ENCODE results near the gene C2orf42. TPM values are rescaled to one million over a fixed set of nuclear protein-coding genes. Genes with fewer than 3 reads are reported as not detected.

C2orf42 gene
- total and polyA plus RNA-seq, 5 donors from 2014 or later: 21.0 to 38.4 (median 23.6) TPM

- peak overlapping the region; percentile 100 for H3K27ac Mint-ChIP-seq
- ATAC-seq (ENCODE audit: low read depth in 2 of 2) (no peak), DNase-seq (no peak)
- no peaks in the 10 kb centered on the region for H3K9me3 ChIP-seq (ENCODE audit: control insufficient read depth in 2 of 2, low read length in 2 of 2)
- no peaks in the 10 kb centered on the region for H3K36me3 Mint-ChIP-seq
- H3K36me3 ChIP-seq (ENCODE audit: control insufficient read depth, insufficient read depth, low read length): no peaks in the 10 kb centered on the region
- H3K4me3 Mint-ChIP-seq: peak overlapping the region; percentile 97 to 99 (median 98)
- H3K4me1 Mint-ChIP-seq: peaks cover 5 to 85% (median 55%) of the 10 kb centered on the region in 4 donors
- peaks cover 13% of the 10 kb centered on the region for H3K27me3 Mint-ChIP-seq
- H3K9me3 Mint-ChIP-seq: peaks cover 0 to 2% (median 0%) of the 10 kb centered on the region in 7 donors
- H3K4me3 ChIP-seq (ENCODE audit: low read depth, low read length): no peak overlapping the region
- no peaks in the 10 kb centered on the region for H3K27me3 ChIP-seq (ENCODE audit: control insufficient read depth, insufficient read depth, low read length)
- H3K4me1 ChIP-seq (ENCODE audit: control insufficient read depth, insufficient read depth, low read length, poor library complexity, severe bottlenecking): peaks cover 70% of the 10 kb centered on the region
- peak overlapping the region; percentile 98 for H3K27ac ChIP-seq (ENCODE audit: insufficient read depth, low read length, poor library complexity, severe bottlenecking)
Observed at GRCh38 chr2:70126413-70126812, 64.4 kb downstream of the C2orf42 start.

GRCh38 chr2:70125498-70125898 lies 65.3 kb downstream of the C2orf42 start:
- Mint-ChIP-seq H3K9me3 (peaks cover 0 to 2% (median 0%) of the 10 kb centered on the region in 7 donors), H3K4me3 (peak overlapping the region; percentile 97 to 99 (median 98)), H3K27me3 (peaks cover 13% of the 10 kb centered on the region), H3K36me3 (no peaks in the 10 kb centered on the region), H3K4me1 (peaks cover 5 to 82% (median 57%) of the 10 kb centered on the region in 4 donors), H3K27ac (peak overlapping the region; percentile 100)
- Histone ChIP-seq H3K4me3 (ENCODE audit: low read depth, low read length) (peak overlapping the region; percentile 61), H3K27ac (ENCODE audit: insufficient read depth, low read length, poor library complexity, severe bottlenecking) (peak overlapping the region; percentile 98), H3K9me3 (ENCODE audit: control insufficient read depth in 2 of 2, low read length in 2 of 2) (no peaks in the 10 kb centered on the region), H3K27me3 (ENCODE audit: control insufficient read depth, insufficient read depth, low read length) (no peaks in the 10 kb centered on the region), H3K4me1 (ENCODE audit: control insufficient read depth, insufficient read depth, low read length, poor library complexity, severe bottlenecking) (peaks cover 61% of the 10 kb centered on the region), H3K36me3 (ENCODE audit: control insufficient read depth, insufficient read depth, low read length) (no peaks in the 10 kb centered on the region)
- DNase-seq: peak in 2 of 3 donors; percentile 27 to 46
- ATAC-seq (ENCODE audit: low read depth in 2 of 2): no peak

- Mint-ChIP-seq H3K27ac (peak overlapping the region; percentile 100), H3K4me3 (peak overlapping the region; percentile 97 to 99 (median 98)), H3K4me1 (peaks cover 5 to 78% (median 56%) of the 10 kb centered on the region in 4 donors), H3K36me3 (no peaks in the 10 kb centered on the region), H3K9me3 (peaks cover 0 to 2% (median 0%) of the 10 kb centered on the region in 7 donors), H3K27me3 (peaks cover 13% of the 10 kb centered on the region)
- peaks cover 58% of the 10 kb centered on the region for H3K4me1 ChIP-seq (ENCODE audit: control insufficient read depth, insufficient read depth, low read length, poor library complexity, severe bottlenecking)
- H3K9me3 ChIP-seq (ENCODE audit: control insufficient read depth in 2 of 2, low read length in 2 of 2): no peaks in the 10 kb centered on the region
- H3K36me3 ChIP-seq (ENCODE audit: control insufficient read depth, insufficient read depth, low read length): no peaks in the 10 kb centered on the region
- H3K27me3 ChIP-seq (ENCODE audit: control insufficient read depth, insufficient read depth, low read length): no peaks in the 10 kb centered on the region
- H3K4me3 ChIP-seq (ENCODE audit: low read depth, low read length): peak overlapping the region; percentile 94
- H3K27ac ChIP-seq (ENCODE audit: insufficient read depth, low read length, poor library complexity, severe bottlenecking): peak overlapping the region; percentile 98
- ATAC-seq (ENCODE audit: low read depth in 2 of 2): peak; percentile 71 to 76
- DNase-seq: peak; percentile 63 to 77 (median 77)
Observed at GRCh38 chr2:70124983-70125480, 65.8 kb downstream of the C2orf42 start.

- Mint-ChIP-seq H3K9me3 (peaks cover 0 to 2% (median 0%) of the 10 kb centered on the region in 7 donors), H3K27me3 (peaks cover 13% of the 10 kb centered on the region), H3K27ac (peak overlapping the region; percentile 100), H3K36me3 (peaks cover 3% of the 10 kb centered on the region), H3K4me3 (peak overlapping the region; percentile 97 to 99 (median 98)), H3K4me1 (peaks cover 9 to 78% (median 57%) of the 10 kb centered on the region in 4 donors)
- H3K9me3 ChIP-seq (ENCODE audit: control insufficient read depth in 2 of 2, low read length in 2 of 2): no peaks in the 10 kb centered on the region
- no peaks in the 10 kb centered on the region for H3K36me3 ChIP-seq (ENCODE audit: control insufficient read depth, insufficient read depth, low read length)
- H3K27me3 ChIP-seq (ENCODE audit: control insufficient read depth, insufficient read depth, low read length): no peaks in the 10 kb centered on the region
- DNase-seq: no peak
- H3K4me1 ChIP-seq (ENCODE audit: control insufficient read depth, insufficient read depth, low read length, poor library complexity, severe bottlenecking): peaks cover 58% of the 10 kb centered on the region
- peak overlapping the region; percentile 26 for H3K4me3 ChIP-seq (ENCODE audit: low read depth, low read length)
- ATAC-seq (ENCODE audit: low read depth in 2 of 2): no peak
- H3K27ac ChIP-seq (ENCODE audit: insufficient read depth, low read length, poor library complexity, severe bottlenecking): peak overlapping the region; percentile 98
Observed at GRCh38 chr2:70123829-70124116, 67.0 kb downstream of the C2orf42 start.

GRCh38 chr2:70123051-70123828 lies 67.6 kb downstream of the C2orf42 start:
- no peaks in the 10 kb centered on the region for H3K36me3 ChIP-seq (ENCODE audit: control insufficient read depth, insufficient read depth, low read length)
- DNase-seq: no peak
- Mint-ChIP-seq H3K4me3 (peak overlapping the region; percentile 97 to 99 (median 98)), H3K36me3 (peaks cover 3% of the 10 kb centered on the region), H3K4me1 (peaks cover 10 to 78% (median 58%) of the 10 kb centered on the region in 4 donors), H3K9me3 (peaks cover 0 to 2% (median 0%) of the 10 kb centered on the region in 7 donors), H3K27me3 (peaks cover 13% of the 10 kb centered on the region), H3K27ac (peak overlapping the region; percentile 100)
- no peaks in the 10 kb centered on the region for H3K27me3 ChIP-seq (ENCODE audit: control insufficient read depth, insufficient read depth, low read length)
- H3K27ac ChIP-seq (ENCODE audit: insufficient read depth, low read length, poor library complexity, severe bottlenecking): peak overlapping the region; percentile 98
- peak overlapping the region; percentile 26 for H3K4me3 ChIP-seq (ENCODE audit: low read depth, low read length)
- peaks cover 57% of the 10 kb centered on the region for H3K4me1 ChIP-seq (ENCODE audit: control insufficient read depth, insufficient read depth, low read length, poor library complexity, severe bottlenecking)
- H3K9me3 ChIP-seq (ENCODE audit: control insufficient read depth in 2 of 2, low read length in 2 of 2): no peaks in the 10 kb centered on the region
- no peak for ATAC-seq (ENCODE audit: low read depth in 2 of 2)

GRCh38 chr2:70122470-70122869 lies 68.3 kb downstream of the C2orf42 start:
- H3K4me3 ChIP-seq (ENCODE audit: low read depth, low read length): no peak overlapping the region
- Mint-ChIP-seq H3K4me3 (peak overlapping the region; percentile 78 to 99 (median 98)), H3K9me3 (peaks cover 0 to under 1% (median 0%) of the 10 kb centered on the region in 7 donors), H3K4me1 (peaks cover 8 to 75% (median 51%) of the 10 kb centered on the region in 4 donors), H3K27me3 (peaks cover 13% of the 10 kb centered on the region), H3K27ac (peak overlapping the region in 2 of 3 donors; percentile 100), H3K36me3 (peaks cover 3% of the 10 kb centered on the region)
- peaks cover 49% of the 10 kb centered on the region for H3K4me1 ChIP-seq (ENCODE audit: control insufficient read depth, insufficient read depth, low read length, poor library complexity, severe bottlenecking)
- peak overlapping the region; percentile 98 for H3K27ac ChIP-seq (ENCODE audit: insufficient read depth, low read length, poor library complexity, severe bottlenecking)
- H3K9me3 ChIP-seq (ENCODE audit: control insufficient read depth in 2 of 2, low read length in 2 of 2): no peaks in the 10 kb centered on the region
- no peaks in the 10 kb centered on the region for H3K27me3 ChIP-seq (ENCODE audit: control insufficient read depth, insufficient read depth, low read length)
- ATAC-seq (ENCODE audit: low read depth in 2 of 2) (no peak), DNase-seq (no peak)
- no peaks in the 10 kb centered on the region for H3K36me3 ChIP-seq (ENCODE audit: control insufficient read depth, insufficient read depth, low read length)

GRCh38 chr2:70121627-70122372 lies 69.0 kb downstream of the C2orf42 start:
- peak overlapping the region; percentile 80 to 100 (median 100) for H3K27ac Mint-ChIP-seq
- peaks cover 43% of the 10 kb centered on the region for H3K4me1 ChIP-seq (ENCODE audit: control insufficient read depth, insufficient read depth, low read length, poor library complexity, severe bottlenecking)
- H3K4me1 Mint-ChIP-seq: peaks cover 5 to 77% (median 48%) of the 10 kb centered on the region in 4 donors
- peak overlapping the region; percentile 47 for H3K27ac ChIP-seq (ENCODE audit: insufficient read depth, low read length, poor library complexity, severe bottlenecking)
- H3K27me3 ChIP-seq (ENCODE audit: control insufficient read depth, insufficient read depth, low read length): no peaks in the 10 kb centered on the region
- peaks cover 13% of the 10 kb centered on the region for H3K27me3 Mint-ChIP-seq
- H3K9me3 ChIP-seq (ENCODE audit: control insufficient read depth in 2 of 2, low read length in 2 of 2): no peaks in the 10 kb centered on the region
- H3K4me3 ChIP-seq (ENCODE audit: low read depth, low read length): no peak overlapping the region
- H3K36me3 Mint-ChIP-seq: peaks cover 3% of the 10 kb centered on the region
- H3K36me3 ChIP-seq (ENCODE audit: control insufficient read depth, insufficient read depth, low read length): no peaks in the 10 kb centered on the region
- DNase-seq (no peak), ATAC-seq (ENCODE audit: low read depth in 2 of 2) (no peak)
- H3K9me3 Mint-ChIP-seq: no peaks in the 10 kb centered on the region
- H3K4me3 Mint-ChIP-seq: peak overlapping the region in 2 of 4 donors; percentile 63 to 97

Data from CD4-positive, CD25-positive, alpha-beta regulatory T cell (primary cell).